GM18505 (cell line): Measurements from ENCODE around the gene ACACA.
"Not testable (repeated sequence)": the region's sequence is repeated elsewhere in the genome, so short reads cannot be mapped to it uniquely, and the experiment has no call there.

Source experiments
- ATAC-seq: cut with Tn5 transposase; IDR thresholded peaks from one replicate; pipeline ENCODE4 v1.9.1; 2021; ENCODE audit not compliant: unreplicated experiment
- POLR2A ChIP-seq: IDR thresholded peaks from 4 replicates; pipeline ENCODE4 v1.6.1; 2011; ENCODE audit warnings: borderline replicate concordance; ENCODE audit not compliant: insufficient read depth, insufficient read length; ENCODE audit errors: extremely low read depth

The ACACA gene

GRCh38 chr17:37406635-37407461 is at the start of gene ACACA, which contains the start of gene TADA2A:
Gene ACACA (minus strand): TSS chr17:37406836. CDS start chr17:37406299, 537 bp downstream.
Gene TADA2A (plus strand): TSS chr17:37406886. CDS start chr17:37411366, 4,480 bp downstream.
- TF ChIP-seq POLR2A = peak; percentile 80
- ATAC-seq = peak; percentile 58

GRCh38 chr17:37450112-37450511 is 43.5 kb upstream of the ACACA start:
- TF ChIP-seq POLR2A = no peak
- ATAC-seq = no peak

- ATAC-seq = no peak
- no peak for TF ChIP-seq POLR2A
Measured at GRCh38 chr17:37447641-37448040, 41.0 kb upstream of the ACACA start.

GRCh38 chr17:37446027-37446426 is 39.4 kb upstream of the ACACA start:
- no peak for TF ChIP-seq POLR2A
- no peak for ATAC-seq

- ATAC-seq = not testable (repeated sequence)
Measured at GRCh38 chr17:37441369-37442014, 34.9 kb upstream of the ACACA start.

- no peak for TF ChIP-seq POLR2A
- ATAC-seq = no peak
Measured at GRCh38 chr17:37440424-37440823, 33.8 kb upstream of the ACACA start.

- TF ChIP-seq POLR2A = no peak
- ATAC-seq = no peak
Measured at GRCh38 chr17:37438141-37438540, 31.5 kb upstream of the ACACA start.

- TF ChIP-seq POLR2A = no peak
Measured at GRCh38 chr17:37432671-37433070, 26.0 kb upstream of the ACACA start.

GRCh38 chr17:37430051-37430627 is 23.5 kb upstream of the ACACA start:
- no peak for ATAC-seq
- TF ChIP-seq POLR2A = no peak

More at GRCh38 chr17:37432671-37433070, 26.0 kb upstream of the ACACA start:
- no peak for ATAC-seq

GRCh38 chr17:37429453-37429852 is 22.8 kb upstream of the ACACA start:
- TF ChIP-seq POLR2A = no peak
- no peak for ATAC-seq

- TF ChIP-seq POLR2A = no peak
- no peak for ATAC-seq
Measured at GRCh38 chr17:37429039-37429438, 22.4 kb upstream of the ACACA start.

- no peak for TF ChIP-seq POLR2A
- no peak for ATAC-seq
Measured at GRCh38 chr17:37425268-37425667, 18.6 kb upstream of the ACACA start.

- no peak for ATAC-seq
- TF ChIP-seq POLR2A = no peak
Measured at GRCh38 chr17:37422971-37423625, 16.5 kb upstream of the ACACA start.
